AG20443 (cell line): Measurements from ENCODE around the gene CEP57L1.
"Not testable (repeated sequence)": the region's sequence is repeated elsewhere in the genome, so short reads cannot be mapped to it uniquely, and the experiment has no call there.

Source experiments
- DNase-seq: peaks from one replicate; pipeline ENCODE4 v3.0.0; 2012; ENCODE audit warnings: low spot score, mixed read lengths

CEP57L1 gene

DNA sequence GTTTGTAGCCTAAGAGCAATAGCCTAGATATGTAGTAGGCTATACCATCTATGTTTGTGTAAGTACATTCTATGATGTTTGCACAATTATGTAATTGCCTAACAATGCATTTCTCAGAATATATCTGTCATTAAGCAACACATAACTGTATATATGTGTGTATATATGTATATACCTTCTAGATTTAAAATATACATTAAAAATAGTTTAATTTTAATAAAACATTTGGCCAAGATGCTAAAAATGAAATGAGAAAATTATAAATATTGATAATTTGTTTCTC is 21.2 kb upstream of the CEP57L1 start:
- DNase-seq: no peak

- DNase-seq: peak; percentile 73
Measured at GRCh38 chr6:109075934-109076333, 19.4 kb upstream of the CEP57L1 start.

DNA sequence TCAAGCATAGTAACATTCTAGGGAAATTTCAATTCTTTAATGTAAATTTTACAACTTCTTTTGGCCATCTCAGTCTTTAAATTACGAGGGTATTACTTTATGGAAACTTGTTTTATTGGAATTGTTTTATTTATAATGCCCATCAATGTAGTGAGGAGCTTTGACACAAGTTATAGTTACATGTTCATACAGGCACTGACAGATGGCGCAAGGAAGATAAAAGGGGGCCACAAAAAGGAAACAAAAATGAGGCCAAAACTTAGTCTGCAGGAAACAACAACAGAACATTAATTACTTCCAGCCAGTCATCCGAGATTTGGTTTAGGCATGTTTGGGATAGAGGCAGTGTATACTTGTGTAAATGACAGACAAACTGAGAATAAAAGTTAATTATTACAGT is 18.9 kb upstream of the CEP57L1 start:
- no peak for DNase-seq

DNA sequence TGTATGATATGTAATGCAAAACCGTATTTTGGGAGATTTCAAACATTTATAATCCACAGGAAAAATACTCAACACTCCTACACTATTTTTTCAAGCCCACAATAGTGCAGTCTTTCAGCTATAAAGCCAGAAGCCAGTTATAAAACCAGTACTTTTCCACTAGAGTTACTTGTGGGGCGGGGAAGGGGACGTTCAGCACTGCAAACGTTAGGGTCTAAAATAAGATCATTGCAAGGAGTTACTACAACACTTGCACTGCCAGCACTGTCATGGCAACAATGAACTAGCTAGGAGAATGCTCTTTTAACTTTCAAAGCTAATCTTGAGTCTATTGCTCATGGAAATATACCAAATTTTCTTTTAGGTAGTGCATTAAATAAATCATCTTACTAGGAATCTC is 15.3 kb upstream of the CEP57L1 start:
- no peak for DNase-seq

GRCh38 chr6:109081026-109081425 is 14.3 kb upstream of the CEP57L1 start:
- no peak for DNase-seq

DNA sequence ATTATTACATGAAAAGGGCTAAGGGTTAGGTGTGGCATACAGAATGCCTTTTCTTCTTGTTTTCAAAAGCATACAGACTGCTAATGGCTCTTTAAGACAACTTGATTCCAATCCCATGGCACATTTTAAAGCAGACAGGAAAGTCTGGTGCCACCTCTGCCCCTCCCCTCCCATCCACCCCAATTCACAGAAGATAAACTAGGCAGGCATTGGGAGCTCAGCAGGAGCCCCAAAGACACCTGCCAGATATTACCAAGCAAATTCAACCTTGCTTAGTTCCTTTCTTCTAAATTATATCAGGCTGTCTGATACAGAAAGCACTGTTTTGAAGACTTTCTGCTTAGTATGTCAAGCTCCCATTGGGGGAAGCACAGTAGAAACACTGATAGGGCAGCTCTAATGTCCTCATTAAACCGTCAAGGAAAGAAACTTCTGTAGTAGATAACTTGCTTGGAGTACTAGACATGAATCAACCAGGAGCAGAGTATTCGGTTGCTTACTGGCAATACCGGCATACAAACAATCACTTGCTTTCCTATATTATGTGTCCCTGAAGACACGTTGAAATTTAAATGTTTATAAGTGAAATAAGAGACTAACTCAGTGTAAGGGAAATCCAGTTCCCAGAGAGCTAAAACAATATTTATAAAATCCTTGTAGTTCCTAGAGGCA is 13.7 kb upstream of the CEP57L1 start:
- DNase-seq: no peak

DNA sequence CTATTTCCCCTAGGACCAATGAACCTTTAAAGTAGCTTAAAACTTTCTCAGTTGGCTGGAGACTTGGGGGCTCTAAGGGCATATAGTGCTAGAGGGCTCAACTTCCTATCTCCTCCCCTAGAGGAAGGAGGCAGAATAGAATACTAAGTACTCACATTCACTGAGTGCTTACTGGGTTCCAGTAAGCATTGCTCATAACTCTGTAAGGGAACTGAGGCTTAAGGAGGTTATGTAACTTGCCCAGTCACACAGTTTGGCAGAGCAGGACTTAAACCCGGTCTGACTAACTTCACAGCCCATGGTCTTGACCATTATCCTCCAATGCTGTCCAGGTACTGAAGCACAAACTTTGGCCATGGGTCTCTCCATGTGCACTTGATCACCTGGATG is 13.1 kb upstream of the CEP57L1 start:
- DNase-seq: peak; percentile 33

- DNase-seq: no peak
Measured at GRCh38 chr6:109083657-109084056, 11.7 kb upstream of the CEP57L1 start.

- DNase-seq: not testable (repeated sequence)
Measured at GRCh38 chr6:109084146-109084545, 11.2 kb upstream of the CEP57L1 start.

DNA sequence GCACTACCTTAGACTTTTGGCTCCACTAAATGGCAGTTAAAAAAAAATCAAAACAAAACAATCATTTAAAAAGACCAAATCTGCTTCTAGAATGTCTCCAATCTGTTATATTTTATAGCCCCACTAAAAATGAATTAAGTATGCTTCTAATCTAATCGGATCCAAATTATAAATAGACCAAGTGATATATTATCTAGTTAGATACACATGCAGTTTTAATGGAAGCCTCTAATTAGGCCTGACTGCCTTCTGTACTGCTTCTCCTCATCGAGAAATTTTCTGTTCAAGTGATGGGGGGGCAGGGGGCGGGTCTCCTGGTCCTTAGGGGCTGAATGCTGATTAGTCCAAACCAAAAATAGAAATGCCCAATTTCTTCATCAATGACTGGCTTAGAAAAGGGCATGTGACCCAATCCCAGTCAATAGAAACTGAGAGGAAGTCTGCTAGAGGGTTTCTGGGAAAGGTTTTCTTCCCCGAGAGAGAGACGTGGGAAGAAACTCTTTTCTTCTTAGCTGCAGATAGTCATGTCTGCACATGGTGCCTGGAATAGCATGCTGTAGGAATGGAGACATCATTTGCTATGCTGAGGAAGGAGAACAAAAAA is 7.5 kb upstream of the CEP57L1 start:
- DNase-seq: no peak

- no peak for DNase-seq
Measured at GRCh38 chr6:109088995-109089394, 6.3 kb upstream of the CEP57L1 start.

DNA sequence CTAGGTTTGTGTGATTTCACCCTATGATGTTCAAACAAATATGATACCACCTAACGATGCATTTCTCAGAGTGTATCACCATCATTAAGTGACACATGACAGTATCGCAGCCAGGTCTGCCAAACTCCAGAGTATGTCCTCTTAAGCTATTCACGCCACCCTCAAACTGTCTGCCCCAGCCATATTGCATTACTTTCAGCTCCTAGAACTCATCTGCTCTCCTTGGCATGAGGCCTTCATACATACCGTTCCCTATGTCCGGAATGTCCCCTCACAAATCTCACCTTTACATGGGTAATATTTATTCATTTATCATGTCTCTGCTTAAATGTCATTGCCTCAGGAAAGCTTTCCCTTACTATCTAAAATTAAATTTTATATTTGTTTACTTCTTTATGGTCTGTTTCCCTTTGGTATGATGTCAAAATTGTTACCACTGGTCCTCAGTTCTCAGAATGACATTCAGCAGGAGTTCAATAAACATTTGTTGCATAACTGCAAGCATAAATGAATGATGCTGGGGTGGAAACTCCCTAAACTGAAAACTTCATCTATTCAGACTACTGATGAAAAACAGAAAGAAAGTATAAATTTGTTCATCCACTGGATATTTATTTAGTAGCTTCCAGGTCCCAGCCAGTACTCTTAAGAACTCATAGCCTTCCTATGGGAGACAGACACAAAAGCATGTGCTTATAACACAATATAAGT is 3.8 kb upstream of the CEP57L1 start:
- DNase-seq: no peak

DNA sequence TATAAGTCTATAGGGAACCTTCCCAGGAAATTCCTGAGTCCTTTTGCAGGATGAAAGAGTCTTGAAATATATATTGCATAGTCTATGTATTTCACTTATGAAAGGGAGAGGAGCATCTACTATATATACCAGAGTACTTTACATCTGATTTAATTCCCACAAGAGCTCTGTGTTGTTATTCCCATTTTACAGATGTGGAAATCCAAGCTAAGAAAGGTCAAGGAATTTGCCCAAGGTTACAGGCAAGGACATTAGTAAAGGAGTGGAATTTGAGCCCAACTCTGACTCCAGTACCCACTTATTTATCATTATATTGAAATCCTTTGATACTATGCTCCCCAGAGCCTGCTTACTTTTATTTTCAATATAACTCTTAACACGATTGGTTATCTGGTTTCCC is 3.2 kb upstream of the CEP57L1 start:
- no peak for DNase-seq

- no peak for DNase-seq
Measured at GRCh38 chr6:109093732-109094415, 1.4 kb upstream of the CEP57L1 start.

DNA sequence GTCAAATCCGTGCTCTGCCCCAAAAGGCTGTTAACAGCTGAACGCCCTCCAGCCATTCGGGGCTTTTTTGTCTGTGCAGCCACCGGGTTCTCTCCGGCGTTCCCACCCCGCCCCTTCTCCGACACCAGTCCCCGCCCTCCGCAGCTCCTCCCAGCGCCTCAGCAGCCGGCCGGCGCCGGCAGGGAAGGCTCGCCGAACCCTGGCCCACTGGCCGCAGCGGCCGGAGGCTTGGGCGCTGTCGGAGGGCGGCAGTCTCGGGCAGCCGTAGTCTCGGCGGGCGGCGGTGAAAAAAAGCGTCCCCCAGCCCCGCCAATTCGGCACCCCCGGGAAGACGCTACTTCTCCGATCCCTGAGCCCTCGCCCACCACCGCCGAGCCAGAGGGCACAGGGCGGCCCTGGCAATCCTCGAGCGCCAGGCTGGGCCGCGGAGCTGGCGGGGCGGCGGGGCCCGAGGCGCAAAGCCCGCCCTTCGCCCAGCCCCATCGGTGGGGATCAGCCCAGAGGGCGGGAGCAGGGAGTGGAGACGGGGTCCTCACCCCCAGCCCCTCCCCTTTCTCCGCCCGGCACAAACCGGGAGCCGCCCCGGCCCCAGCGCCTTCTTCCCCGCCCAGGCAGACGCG is 781 bp upstream of the CEP57L1 start, which contains the start of gene SESN1:
Gene SESN1, minus strand, starts transcription at position 431 of the 620 bp plus-strand sequence. CDS start 773 bp downstream, outside the sequence.
- DNase-seq: peak; percentile 98

- no peak for DNase-seq
Measured at GRCh38 chr6:109095835-109096084, 453 bp downstream of the CEP57L1 start.

DNA sequence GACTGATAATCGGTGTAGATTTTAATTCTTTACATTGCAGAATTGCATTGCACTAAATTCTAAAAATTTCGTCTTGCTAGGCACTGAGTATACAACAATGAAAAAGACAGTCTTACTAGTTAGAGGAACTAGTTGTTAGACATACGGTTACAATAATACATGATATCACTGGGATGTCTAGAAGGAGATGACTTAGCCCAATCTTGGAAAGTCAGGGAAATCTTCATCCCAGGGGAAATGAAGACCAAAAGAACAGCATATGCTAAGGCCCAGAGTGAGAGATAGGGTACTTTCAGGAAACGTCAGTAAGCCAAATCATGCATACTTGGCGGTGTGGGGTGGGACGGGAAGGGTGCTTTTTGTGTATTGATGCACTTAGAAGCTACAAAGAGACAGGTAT is 901 bp downstream of the CEP57L1 start:
- no peak for DNase-seq

DNA sequence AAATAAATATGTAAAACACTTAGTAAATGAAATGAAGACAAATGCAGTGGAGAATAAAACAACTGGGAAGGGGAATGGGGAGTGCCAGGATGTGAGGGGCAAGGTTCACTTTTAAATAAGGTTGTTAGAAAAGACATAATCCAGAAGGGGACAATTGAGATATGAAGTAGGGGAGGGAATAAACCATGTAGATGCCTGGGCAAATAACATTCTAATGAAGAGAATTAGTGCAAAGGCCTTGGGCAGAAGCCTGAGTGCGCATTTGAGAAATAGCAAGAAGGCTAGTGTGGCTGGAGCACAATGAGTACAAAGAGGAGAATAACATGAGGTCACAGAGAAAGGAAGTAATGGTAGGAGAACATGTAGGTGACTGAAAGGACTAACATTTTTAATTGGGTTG is 2.4 kb downstream of the CEP57L1 start:
- DNase-seq: no peak

- DNase-seq: no peak
Measured at GRCh38 chr6:109102762-109103161, 7.5 kb downstream of the CEP57L1 start.

- no peak for DNase-seq
Measured at GRCh38 chr6:109103942-109104341, 8.6 kb downstream of the CEP57L1 start.

GRCh38 chr6:109104512-109104911 is 9.2 kb downstream of the CEP57L1 start:
- no peak for DNase-seq

DNA sequence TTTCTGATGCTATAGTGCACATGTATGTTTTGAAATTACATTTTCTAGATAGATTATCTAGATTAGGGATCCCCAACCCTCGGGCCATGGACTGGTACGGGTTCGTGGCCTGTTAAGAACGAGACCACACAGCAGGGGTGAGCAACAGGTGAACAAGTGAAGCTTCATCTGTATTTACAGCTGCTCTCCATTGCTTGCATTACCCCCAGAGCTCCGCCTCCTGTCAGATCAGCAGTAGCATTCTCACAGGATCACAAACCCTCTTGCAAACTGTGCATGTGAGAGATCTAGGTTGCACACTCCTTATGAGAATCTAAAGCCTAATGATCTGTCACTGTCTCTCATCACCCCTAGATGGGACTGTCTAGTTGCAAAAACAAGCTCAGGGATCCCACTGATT is 10.4 kb downstream of the CEP57L1 start:
- DNase-seq: no peak

DNA sequence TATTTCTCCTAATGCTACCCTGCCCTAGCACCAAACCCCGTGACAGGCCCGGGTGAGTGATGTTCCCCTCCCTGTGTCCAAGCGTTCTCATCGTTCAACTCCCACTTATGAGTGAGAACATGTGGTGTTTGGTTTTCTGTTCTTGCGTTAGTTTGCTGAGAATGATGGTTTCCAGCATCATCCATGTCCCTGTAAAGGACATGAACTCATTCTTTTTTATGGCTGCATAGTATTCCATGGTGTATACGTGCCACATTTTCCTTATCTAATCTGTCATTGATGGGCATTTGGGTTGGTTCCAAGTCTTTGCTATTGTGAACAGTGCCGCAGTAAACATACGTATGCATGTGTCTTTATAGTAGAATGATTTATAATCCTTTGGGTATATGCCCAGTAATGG is 14.4 kb downstream of the CEP57L1 start:
- not testable (repeated sequence) for DNase-seq
